Left ventricle myocardium superior (tissue), 1 donor: ENCODE data around the gene CHST3. TPM values are rescaled to one million over a fixed set of nuclear protein-coding genes. Genes with fewer than 3 reads are reported as not detected.
A peak's percentile ranks its signal among the peaks of the same experiment; 100 is the strongest.
"Not testable (repeated sequence)": the region's sequence is repeated elsewhere in the genome, so short reads cannot be mapped to it uniquely, and the experiment has no call there.

Experiments
- ATAC-seq: fragments of 200-7000 bp; cut with Tn5 transposase; one replicate; pipeline ENCODE4 v1.9.1; 2020; ENCODE audit warnings: mild to moderate bottlenecking, moderate library complexity
- DNase-seq: peaks from one replicate; pipeline ENCODE4 v3.0.0-alpha.2; 2020
- intact Hi-C: fragments of 100-400 bp; cut with micrococcal nuclease; formaldehyde crosslinking; loops from one replicate; pipeline ENCODE4 v1.11.0; 2022
- total RNA-seq: library from RNA; stranded (reverse); fragmentation: NEBNext Ultra II Directional; extraction: Animal tissue kit (Norgen Biotek cat#: 25700); gene quantifications from one replicate; pipeline ENCODE4 v1.2.1, GENCODE V29; 2021
- donor health status: DM: no; HTN: yes; CAD: no; lungs with severe emphysema.

Gene CHST3
- total RNA-seq, 1 donor from 2014 or later, result 18.5 TPM

DNA sequence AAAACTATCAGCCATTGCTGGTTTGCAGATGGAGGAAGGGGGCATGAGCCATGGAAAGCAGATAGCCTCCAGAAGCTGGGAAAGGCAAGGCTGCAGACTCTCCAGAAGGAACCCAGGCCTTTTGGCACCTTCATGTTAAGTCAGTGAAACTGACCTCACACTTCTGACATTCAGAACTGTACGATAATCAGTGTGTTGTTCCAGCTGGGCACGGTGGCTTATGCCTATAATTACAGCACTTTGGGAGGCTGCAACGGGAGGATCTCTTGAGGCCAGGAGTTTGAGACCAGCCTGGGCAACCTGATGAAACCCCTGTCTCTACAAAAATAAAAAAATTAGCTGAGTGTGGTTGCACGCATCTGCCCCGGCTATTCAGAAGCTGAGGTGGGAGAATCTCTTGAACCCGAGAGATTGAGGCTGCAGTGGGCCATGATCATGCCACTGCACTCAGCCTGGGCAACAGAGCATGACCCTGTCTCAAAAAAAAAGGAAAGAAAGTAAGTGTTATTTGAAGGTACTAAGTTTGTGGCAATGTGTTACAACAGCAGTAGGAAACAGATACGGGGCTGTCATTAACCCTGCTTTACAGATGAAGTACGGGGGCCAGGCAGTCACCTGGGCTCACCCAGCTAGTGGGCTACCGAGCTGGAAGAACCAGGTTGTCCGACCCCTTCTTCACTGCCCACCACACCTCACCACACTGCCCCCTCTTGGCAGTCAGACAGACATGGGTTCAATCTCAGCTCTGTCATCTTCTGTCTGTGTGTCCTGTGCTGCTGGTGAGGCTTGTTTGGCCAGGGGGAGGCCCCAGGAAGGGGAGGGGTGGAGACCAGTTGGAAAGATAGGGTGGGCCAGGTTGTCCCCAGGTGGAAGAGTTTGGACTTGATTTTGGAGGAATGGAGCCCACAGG, 18.3 kb downstream of the CHST3 start:
- peak; percentile 21 for DNase-seq
- intact Hi-C loops, result no loop called here
- no peak for ATAC-seq

DNA sequence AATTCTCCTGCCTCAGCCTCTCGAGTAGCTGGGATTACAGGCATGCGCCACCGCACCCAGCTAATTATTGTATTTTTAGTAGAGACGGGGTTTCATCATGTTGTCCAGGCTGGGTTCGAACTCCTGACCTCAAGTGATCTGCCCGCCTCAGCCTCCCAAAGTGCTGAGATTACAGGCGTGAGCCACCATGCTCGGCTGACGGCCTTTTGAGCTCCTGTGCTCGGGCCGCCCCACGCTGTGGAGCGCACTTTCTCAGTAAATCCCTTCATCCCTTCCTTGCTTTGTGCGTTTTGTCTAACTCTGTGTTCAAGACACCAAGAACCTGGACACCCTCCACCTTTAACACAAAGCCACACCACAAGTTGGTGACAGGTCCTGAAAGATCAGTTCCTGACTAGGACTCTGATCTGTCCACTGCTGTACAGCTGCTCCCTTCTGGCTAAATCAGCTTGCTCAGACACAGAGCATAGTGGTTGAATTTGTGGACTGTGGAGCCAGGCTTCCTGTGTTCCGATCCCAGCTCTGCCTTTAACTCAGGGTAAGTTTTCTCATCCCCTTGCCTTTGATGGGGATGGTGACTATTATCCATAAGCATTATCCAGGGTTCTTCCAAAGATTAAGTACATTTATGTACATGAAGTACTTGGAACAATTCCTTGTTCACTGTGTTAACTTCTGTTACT, 20.1 kb downstream of the CHST3 start:
- ATAC-seq (no peak), DNase-seq (peak; percentile 22)
- intact Hi-C loops, result no loop called here

DNA sequence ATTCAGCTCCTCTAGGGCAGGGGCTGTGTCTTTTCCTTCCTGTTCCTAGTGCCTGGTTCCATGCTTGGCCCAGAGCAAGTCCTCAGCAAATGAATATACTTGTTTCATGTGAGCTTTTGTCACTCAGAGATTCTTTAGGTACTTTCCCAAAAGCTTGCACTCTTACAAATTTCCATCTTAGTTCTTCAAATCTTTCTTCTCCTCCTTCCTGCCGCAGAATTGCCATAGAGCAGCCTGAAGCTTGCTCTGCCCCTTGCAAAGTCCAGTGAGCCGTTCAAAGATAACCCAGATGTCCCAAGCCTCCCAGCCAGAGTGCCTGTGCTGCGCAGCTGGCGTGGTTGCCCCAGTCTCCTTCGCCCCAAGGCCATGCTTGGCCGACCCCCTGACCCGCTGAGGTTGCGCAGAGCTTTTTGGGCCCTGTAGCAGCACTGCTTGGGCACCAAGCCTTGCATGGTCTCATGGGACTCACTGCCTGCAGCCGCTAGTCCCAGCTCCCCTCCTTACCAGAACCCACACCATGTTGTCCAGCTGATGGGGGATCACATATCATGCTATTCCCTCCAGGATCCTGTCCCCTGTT, 20.7 kb downstream of the CHST3 start:
- ATAC-seq (no peak), DNase-seq (peak; percentile 59)
- intact Hi-C loops, result no loop called here

DNA sequence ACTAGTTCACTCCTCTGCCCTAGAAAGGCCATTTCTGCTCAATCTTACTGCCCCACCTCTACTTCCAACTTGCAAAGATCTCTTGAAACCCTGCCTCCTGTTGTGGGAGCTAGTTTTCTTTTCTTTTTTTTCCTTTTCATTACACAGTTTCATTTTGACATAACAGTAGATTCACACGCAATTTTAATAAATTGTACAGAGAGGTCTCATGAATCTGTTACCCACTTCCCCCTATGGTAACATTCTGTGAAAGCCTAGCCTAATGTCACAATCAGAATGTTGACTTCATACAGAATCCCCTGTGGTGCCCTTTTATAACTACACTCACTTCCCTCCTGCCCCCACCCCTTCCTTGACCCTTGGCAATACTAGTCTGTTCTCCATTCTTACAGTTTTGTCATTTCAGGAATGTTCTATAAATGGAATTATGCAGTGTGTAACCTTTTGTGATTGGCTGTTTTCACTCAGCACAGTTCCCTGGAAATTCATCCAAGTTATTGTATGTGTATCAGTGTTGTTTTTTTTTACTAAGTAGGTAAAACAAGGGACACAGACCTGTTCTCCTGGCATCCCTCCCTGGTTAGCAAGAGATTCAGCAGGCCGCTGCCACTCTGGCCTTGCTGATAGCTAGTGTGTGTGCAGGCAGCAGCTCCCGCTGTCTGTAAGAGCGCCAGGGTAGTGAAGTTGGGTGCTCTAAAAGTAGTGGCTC, 21.5 kb downstream of the CHST3 start:
- ATAC-seq (peak; percentile 74), DNase-seq (peak; percentile 74)
- intact Hi-C loops, result no loop called here

DNA sequence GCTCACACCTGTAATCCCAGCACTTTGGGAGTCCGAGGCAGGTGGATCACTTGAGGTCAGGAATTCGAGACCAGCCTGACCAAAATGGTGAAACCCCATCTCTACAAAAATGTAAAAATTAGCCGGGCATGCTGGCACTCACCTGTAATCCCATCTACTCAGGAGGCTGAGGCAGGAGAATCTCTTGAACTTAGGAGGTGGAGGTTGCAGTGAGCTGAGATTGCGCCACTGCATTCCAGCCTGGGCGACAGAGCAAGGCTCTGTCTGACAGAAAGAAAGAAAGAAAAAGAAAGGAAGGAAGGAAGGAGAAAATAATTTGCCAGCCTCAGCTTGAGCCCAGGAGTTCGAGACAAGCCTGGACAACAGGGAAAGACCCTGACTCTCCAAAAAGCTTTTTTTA, 24.7 kb downstream of the CHST3 start:
- DNase-seq, result peak; percentile 2
- ATAC-seq, intact Hi-C loops: not testable (repeated sequence)

DNA sequence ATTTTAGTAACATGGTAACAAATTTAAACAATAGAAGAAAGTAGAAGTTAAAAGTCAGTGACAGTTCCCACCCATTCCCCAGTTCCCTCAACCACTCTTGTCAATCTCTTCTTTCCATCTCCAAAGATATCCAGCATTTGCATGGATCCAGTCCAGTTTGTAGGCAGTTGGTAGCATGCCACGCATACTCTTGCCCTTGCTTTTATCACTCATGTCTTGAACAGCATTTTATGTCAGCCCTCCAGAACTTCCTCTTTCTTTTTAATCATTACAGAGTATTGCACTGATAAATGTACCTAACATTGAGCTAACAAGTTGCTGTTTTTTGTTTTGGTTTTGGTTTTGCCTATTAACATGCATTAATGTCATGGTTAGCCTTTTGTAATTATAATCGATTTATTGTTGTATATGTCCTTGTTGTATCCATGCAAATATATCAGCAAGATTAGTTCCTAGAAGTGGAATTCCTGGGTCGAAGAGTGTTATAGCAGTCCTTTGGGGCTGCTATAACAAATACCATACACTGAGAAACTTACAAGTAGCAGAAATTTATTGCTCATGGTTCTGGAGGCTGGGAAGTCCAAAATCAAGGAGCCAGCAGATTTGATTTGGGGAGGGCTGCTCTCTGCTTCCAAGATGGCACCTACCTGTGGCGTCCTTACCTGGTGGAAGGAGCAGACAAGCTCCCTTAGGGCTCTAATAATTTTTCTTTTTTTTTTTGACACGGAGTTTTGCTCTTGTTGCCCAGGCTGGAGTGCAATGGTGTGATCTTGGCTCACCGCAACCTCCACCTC, 25.7 kb downstream of the CHST3 start:
- DNase-seq (peak; percentile 7), ATAC-seq (no peak)
- intact Hi-C loops, result no loop called here

DNA sequence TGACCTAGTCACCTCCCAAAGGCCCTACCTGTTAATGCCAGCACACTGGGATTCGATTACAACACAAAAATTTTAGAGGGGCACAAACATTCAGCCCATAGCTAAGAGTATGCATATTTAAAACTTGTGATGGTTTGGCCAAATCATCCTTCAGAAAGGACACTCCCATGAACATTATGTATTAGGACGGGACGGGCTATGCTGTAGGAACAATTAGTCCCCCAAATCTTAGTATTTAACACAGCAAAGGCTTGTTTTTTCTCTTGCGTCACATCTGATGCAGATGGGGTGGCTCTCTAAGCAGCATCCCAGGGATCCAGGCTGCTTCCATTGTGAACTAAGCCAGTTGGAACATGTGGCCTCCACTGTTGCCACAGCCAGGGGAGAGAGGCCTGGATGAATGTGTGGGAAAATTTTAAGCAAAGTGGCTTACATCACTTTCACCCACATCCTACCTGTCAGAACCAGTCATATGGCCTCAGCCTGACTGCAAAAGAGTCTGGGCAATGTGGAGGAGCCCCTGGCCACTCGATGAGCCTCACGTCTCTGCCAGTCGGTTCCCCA, 26.6 kb downstream of the CHST3 start:
- intact Hi-C loops, result no loop called here
- DNase-seq, result peak; percentile 23
- no peak for ATAC-seq

DNA sequence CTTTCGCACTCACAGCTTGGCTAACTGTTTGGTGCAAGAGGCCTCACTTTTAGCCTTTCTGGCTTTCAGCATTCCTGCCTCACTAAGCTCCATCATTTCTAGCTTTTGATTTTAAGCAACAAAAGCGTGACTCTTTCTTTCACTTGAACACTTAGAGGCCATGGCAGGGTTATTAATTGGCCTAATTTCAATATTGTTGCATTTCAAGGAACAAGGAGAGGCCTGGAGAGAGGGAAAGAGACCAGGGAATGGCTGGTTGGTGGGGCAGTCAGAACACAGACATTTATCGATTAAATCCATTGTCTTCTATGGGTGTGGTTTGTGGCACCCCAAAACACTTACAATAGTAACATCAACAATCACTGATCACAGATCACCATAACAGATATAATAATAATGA, 31.3 kb downstream of the CHST3 start:
- DNase-seq (no peak), ATAC-seq (no peak)
- intact Hi-C loops, result no loop called here

DNA sequence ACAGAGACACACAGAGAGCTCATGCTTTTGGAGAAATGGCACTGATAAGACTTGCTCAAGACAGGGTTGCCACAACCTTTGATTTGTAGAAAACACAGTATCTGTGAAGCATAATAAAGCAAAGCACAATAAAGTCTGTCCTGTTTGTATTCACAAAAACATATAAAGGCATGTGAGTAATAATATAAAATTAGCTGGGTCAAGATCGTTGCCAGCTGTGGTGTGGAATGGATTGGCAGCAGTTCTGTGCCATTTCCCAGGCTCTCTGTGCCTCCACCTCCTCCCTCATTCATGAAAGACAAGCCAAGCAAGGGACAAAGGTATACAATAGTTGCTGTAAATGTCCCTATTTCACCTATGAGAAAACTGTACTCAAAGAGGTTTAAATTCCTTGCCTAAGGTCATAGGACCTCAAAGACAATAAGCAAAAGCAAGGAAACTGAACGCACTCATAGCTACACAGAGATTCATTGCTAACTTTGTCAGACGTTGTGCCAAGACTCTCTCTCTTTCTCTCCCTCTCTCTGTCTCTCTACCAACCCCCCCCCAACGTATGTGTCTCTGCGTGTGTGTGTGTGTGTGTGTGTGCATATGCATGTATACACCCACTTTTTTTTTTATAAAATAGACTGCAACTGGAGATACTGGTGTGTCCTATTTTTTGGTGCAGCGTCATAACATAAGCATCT, 31.8 kb downstream of the CHST3 start:
- DNase-seq (no peak), ATAC-seq (no peak)
- intact Hi-C loops, result no loop called here

DNA sequence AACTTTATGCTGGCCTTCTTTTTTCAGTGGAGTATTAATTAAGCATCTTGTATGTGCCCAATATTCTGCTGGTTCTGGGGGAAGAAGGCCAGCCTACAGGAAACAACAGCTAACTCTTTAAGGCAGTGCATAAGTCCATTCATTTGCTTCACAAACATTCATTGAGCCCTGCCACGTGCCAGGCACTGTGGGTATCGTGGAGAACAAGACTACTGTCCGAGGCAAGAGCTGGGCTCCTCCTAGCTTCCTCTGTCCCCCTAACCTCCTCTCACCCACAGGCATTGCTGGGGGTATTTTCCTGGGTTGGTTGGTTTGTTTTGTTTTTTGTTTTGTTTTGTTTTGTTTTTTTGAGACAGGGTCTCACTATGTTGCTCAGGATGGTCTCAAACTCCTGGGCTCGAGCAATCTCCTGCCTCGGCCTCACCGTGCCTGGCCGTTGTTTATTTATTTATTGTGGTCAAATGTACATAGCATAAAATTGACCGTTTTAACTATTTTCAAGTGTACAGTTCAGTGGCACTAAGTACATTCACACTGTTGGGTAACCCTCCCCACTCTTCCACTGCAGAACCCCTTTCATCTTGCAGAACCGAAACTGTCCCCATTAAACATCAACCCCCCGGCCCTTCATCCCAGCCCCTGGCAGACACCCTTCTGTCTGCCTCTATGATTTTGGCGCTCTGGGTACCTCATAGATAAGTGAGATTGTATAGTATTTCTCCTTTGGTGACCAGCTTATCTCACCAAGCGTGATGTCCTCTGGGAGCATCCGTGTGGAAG, 32.6 kb downstream of the CHST3 start:
- ATAC-seq, result no peak
- DNase-seq, result no peak
- intact Hi-C loops, result no loop called here

DNA sequence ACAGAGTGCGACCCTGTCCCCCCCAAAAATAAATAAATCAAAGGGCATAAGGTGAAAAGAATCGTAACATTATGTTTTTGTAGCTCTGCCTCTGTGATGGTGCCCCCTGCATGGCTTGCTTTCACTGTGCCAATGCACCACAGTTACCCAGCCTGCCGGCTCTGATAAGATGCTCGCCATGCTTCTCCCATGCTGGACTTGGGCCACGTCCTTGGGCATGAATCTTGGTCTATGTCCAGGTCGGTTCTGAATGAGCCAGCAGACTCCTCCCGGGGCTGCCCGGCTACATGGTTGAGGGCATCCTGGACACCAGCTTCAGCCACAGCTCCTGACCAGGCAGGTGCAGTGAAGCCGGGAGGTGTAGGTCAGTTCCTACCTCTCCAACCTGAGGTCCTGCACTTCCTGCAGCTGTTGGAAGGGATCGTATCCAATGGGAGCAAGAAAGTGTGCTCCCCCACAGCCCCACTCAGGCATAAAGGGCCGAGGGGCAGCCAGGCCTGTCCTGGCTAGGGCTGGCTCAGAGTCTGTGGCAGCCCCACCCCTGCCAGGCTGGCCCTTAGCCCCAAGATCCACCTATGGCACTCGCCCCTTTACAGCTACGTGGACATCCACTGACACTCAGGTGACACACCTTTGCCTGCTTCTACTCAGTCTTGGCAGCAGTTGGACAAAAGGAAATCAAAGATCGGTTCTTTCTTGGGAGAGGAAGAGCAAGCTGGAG, 34.1 kb downstream of the CHST3 start:
- peak; percentile 65 for ATAC-seq
- DNase-seq, result peak; percentile 85
- intact Hi-C loops, result no loop called here

DNA sequence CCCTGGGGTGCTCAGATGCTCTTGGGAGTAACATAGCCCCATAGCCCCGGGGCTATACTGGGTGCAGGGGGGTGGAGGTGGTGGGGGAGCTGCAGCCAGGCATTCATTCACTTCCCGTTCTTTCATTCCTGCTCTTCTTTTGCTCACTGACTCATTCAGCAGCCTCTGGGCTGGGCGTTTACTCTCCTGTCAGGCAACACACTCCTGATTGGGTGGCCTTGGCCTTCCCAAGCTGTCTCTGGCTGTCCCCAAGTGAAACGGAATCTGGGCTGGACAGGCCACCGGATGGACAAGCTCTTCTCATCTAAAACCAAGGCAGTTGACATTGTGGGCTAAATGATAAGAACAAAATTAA, 34.6 kb downstream of the CHST3 start:
- ATAC-seq (peak; percentile 65), DNase-seq (peak; percentile 64)
- intact Hi-C loops, result no loop called here

DNA sequence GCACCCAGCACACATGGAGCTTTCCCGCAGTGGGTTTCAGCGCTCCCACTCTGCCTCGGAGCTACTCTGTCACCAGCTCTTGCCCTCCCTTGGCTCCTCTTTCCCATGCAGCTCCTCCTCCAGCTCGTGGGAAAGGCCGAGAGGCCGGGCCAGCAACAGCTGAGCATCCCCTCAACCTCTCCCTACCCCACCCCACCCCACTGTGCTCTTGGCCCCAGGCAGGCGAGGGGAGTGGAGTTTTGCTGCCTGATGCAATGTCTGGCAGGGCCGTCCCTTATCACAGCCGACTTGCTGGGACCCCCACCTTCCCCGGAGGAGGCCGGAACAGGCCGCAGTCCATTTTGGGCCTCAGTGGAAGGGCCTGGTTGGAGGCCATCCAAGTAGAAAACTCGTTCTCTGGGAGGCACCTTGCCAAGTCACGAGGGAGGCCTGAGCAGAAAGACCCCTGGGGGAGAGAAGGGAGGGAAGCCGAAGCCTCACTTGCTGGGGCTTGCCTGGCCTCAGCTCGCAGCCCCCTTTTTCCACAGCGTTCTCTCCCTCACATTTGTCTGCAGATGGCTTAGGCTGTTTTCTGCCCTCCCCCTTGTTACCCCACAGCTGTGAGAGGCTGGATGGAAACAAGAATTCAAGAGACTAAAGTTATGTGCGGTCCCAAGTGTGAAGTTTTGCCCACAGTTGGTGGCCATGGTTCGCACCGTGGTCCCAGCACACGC, 35.3 kb downstream of the CHST3 start:
- peak; percentile 88 for DNase-seq
- intact Hi-C loops, result no loop called here
- ATAC-seq, result peak; percentile 82

DNA sequence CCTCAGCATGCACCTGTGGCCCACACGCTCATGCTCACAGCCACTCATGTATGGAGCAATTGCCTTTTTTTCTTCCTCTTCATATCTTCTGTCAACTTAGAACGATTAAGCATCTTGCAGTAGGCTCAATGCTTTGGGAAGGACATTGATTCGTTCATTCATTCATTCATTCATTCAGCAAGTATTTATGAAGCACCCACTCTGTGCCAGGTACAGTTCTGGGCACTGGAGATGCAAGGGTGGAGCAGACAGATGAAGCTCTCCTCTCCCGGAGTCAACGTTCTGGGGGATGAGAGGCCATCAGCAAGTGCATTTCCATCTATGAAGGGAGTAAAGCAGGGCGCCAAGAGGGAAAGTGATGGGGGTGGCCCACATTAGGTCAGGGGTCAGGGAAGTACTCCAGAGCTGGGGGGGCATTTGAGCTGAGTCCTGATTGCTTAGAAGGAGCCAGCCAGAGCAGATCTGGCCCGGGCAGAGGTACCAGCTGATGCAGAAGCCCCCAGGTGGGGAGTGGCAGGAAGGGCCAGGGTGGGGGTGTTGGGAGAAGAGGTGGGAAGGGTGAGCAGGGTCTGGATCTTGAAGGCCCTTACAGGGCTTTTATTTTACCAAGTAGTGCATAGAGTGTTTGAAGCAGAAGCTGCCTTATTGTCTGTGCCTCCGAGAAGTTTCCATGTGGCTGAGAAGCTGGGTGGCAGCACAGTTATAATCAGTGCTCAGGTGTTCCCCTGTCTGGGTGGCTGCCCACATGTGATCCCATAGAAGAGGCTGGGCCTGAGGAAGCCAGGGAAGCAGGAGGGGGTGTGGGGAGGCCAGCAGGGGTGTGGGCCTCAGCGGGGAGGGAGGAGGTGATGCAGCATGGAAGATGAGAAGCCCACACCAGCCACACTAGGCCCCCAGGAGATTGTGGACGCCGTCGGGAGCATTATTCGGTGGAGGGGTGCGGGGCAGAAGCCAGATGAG, 36.2 kb downstream of the CHST3 start:
- DNase-seq (no peak), ATAC-seq (no peak)
- intact Hi-C loops, result no loop called here

DNA sequence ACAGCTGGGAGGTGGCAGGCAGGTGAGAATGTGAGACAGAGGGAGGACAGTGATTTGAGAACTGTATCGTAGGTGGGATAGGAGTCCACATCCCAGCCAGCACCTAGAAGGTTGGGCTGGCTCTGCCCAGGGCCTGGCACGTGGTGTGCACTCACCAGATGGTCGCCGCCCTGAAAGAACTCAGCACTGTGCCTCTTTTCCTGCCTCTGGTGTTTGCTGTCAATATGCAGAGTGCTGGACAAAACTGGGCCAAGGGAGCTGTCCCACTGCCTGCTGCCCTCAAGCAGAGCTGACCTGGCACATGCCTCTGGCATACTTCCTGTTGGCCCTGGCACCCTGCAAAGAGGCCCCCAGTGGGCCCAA, 36.8 kb downstream of the CHST3 start:
- intact Hi-C loops, result no loop called here
- ATAC-seq (peak; percentile 37), DNase-seq (peak; percentile 62)
